Caco-2 (cell line): Measurements from ENCODE around the gene FSTL3. TPM values are rescaled to one million over a fixed set of nuclear protein-coding genes. Genes with fewer than 3 reads are reported as not detected.

Source experiments
- BruUV-seq: library from RNA; stranded (reverse); fragments of 400-500 nt; replicated peaks from 2 replicates; lab custom pipeline; 2021; lab: Mats Ljungman, UMichigan
- CTCF ChIA-PET: fragments of 300-600 bp; sonication (Branson Sonifier 250); formaldehyde crosslinking; loops from one replicate; lab custom pipeline; 2022; ENCODE audit warnings: antibody characterized with exemption; lab: Charles Lee
- POLR2A ChIA-PET: fragments of 300-600 bp; sonication (Branson Sonifier 250); formaldehyde crosslinking; loops from one replicate; lab custom pipeline; 2022; ENCODE audit warnings: antibody characterized with exemption; lab: Charles Lee
- DNase-seq, 2 experiments: peaks; one replicate each; pipeline versions ENCODE4 v3.0.0 to v3.0.0-alpha.2; 2020 to 2022
- H3K27me3 ChIP-seq: replicated peaks from 2 replicates; pipeline ENCODE4 v1.6.0; 2011; ENCODE audit warnings: low read length; ENCODE audit not compliant: control insufficient read depth, insufficient read depth
- H3K36me3 ChIP-seq: 2 replicates; pipeline ENCODE4 v1.5.1; 2011; ENCODE audit warnings: low read length; ENCODE audit not compliant: control insufficient read depth, insufficient read depth
- H3K4me1 ChIP-seq: fragments of 250-450 bp; sonication (Bioruptor Pico); 2 replicates; pipeline ENCODE4 v1.5.1; 2020; ENCODE audit warnings: mild to moderate bottlenecking
- H3K4me3 ChIP-seq: 2 replicates; pipeline ENCODE4 v1.5.1; 2011; ENCODE audit warnings: low read depth, mild to moderate bottlenecking, control low read depth, low read length
- H3K9me3 ChIP-seq: fragments of 250-450 bp; sonication (Bioruptor Pico); 2 replicates; pipeline ENCODE4 v1.5.1; 2020; ENCODE audit warnings: mild to moderate bottlenecking, moderate library complexity
- H3K27ac Mint-ChIP-seq: one replicate; pipeline ENCODE4 v1.8.0; 2022; ENCODE audit warnings: mixed read lengths; ENCODE audit not compliant: unreplicated experiment
- H3K27me3 Mint-ChIP-seq: one replicate; pipeline ENCODE4 v1.8.0; 2022; ENCODE audit warnings: mixed read lengths; ENCODE audit not compliant: insufficient read depth, unreplicated experiment
- H3K36me3 Mint-ChIP-seq: one replicate; pipeline ENCODE4 v1.8.0; 2022; ENCODE audit warnings: mild to moderate bottlenecking, mixed read lengths; ENCODE audit not compliant: insufficient read depth, unreplicated experiment
- H3K4me1 Mint-ChIP-seq: one replicate; pipeline ENCODE4 v1.8.0; 2022; ENCODE audit warnings: low read depth, mixed read lengths; ENCODE audit not compliant: unreplicated experiment
- H3K4me3 Mint-ChIP-seq: one replicate; pipeline ENCODE4 v1.8.0; 2022; ENCODE audit warnings: mild to moderate bottlenecking, moderate library complexity, mixed read lengths; ENCODE audit not compliant: unreplicated experiment
- H3K9me3 Mint-ChIP-seq: one replicate; pipeline ENCODE4 v1.8.0; 2022; ENCODE audit warnings: mixed read lengths; ENCODE audit not compliant: unreplicated experiment
- intact Hi-C: fragments of 100-400 bp; cut with micrococcal nuclease; formaldehyde crosslinking; loops from one replicate; pipeline ENCODE4 v1.10.0; 2022; ENCODE audit not compliant: unreplicated experiment
- total RNA-seq: library from RNA; stranded (reverse); gene quantifications from 2 replicates; pipeline ENCODE4 v1.2.3, GENCODE V29; 2022
- TF ChIP-seq, protein P1 (sequence below), 2 experiments: fragments of 200-600 bp in 1 of 2; IDR thresholded peaks; 1 replicate in 1 of 2; 2 replicates in 1 of 2; pipeline versions ENCODE4 v1.5.1 to v1.8.0; 2011 to 2022; ENCODE audit warnings: antibody characterized with exemption in 1 of 2, control low read depth in 1 of 2, inconsistent platforms in 1 of 2, low read depth in 1 of 2, low read length in 1 of 2, mild to moderate bottlenecking in 1 of 2, moderate library complexity in 1 of 2; ENCODE audit not compliant: insufficient read depth in 1 of 2, severe bottlenecking in 1 of 2, unreplicated experiment in 1 of 2

Gene FSTL3
- total RNA-seq, 1 experiment from 2014 or later: 26.3 TPM

DNA sequence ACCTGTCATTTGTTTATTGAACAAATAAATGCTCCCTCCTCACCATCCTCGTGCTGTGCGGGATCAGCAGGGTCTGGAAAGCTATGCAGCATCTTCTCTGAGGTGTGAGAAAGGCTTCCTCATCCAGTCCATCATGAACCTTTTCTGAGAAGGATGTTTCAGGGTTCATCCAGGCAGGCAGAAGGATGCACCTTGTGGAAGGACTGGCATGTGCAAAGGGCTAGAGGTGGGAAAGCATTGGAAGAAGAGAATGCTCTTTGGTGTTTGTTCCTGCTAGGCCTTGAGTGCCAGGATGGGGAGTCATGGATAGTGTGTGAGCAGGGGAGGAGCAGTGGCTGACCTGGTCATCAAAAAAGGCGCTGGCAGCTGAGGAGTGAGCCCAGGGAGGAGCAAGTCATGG, 39.2 kb downstream of the FSTL3 start:
- ChIA-PET POLR2A (no interaction called here), CTCF (no interaction called here)
- Histone ChIP-seq H3K4me1 (no peaks in the 10 kb centered on the region), H3K36me3 (no peaks in the 10 kb centered on the region), H3K27me3 (no peaks in the 10 kb centered on the region), H3K4me3 (no peak overlapping the region), H3K9me3 (no peaks in the 10 kb centered on the region; the same call in 1 of the 2 replicates)
- Mint-ChIP-seq H3K36me3 (peaks cover 21% of the 10 kb centered on the region), H3K27me3 (no peaks in the 10 kb centered on the region), H3K27ac (no peak overlapping the region), H3K4me3 (no peak overlapping the region), H3K9me3 (peaks cover 9% of the 10 kb centered on the region), H3K4me1 (no peaks in the 10 kb centered on the region)
- BruUV-seq: no TSS peak
- intact Hi-C loops: no loop called here
- TF ChIP-seq, protein P1, sequence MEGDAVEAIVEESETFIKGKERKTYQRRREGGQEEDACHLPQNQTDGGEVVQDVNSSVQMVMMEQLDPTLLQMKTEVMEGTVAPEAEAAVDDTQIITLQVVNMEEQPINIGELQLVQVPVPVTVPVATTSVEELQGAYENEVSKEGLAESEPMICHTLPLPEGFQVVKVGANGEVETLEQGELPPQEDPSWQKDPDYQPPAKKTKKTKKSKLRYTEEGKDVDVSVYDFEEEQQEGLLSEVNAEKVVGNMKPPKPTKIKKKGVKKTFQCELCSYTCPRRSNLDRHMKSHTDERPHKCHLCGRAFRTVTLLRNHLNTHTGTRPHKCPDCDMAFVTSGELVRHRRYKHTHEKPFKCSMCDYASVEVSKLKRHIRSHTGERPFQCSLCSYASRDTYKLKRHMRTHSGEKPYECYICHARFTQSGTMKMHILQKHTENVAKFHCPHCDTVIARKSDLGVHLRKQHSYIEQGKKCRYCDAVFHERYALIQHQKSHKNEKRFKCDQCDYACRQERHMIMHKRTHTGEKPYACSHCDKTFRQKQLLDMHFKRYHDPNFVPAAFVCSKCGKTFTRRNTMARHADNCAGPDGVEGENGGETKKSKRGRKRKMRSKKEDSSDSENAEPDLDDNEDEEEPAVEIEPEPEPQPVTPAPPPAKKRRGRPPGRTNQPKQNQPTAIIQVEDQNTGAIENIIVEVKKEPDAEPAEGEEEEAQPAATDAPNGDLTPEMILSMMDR (IDR thresholded peaks at IDR 0.05; ENCODE audit: insufficient read depth in 1 of 2, low read depth in 1 of 2, low read length in 1 of 2, severe bottlenecking in 1 of 2, unreplicated experiment in 1 of 2): no peak
- DNase-seq: no peak

DNA sequence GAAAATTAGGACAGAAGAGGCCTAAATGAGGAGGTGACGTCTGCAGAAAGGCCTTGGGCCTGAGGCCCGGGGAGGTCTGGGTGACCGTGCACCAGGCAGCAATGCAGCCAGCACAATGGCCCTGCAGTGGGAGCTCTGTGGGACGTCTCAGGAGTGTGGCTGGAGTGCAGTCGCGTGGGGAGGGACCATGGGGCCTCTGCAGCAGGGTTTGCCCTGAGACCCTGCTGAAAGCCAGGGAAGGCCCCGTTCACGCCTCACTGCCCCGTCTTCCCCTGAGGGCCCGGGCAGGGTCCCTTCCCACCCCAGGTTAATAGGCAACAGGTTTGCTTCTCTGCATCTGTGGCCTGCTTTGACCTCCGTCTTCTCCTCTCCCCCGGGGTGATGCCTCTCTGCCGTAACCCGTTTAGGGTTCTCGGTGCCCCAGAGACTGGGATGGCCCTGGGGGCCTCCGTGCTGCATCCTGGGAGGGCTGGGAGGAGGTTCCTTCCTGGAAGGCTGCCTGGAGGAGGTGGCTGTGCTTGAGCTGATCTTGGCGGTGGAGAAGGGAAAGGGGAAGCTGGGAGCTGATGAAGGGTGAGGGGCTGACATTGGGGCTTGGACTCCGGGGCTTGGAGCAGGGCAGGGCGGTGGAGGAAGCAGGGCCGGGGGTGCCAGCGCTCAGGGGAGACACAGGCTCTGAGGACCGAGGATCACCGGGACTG, 42.2 kb downstream of the FSTL3 start:
- H3K36me3 Mint-ChIP-seq: peaks cover 22% of the 10 kb centered on the region
- TF ChIP-seq, protein P1 (IDR thresholded peaks at IDR 0.05; ENCODE audit: insufficient read depth in 1 of 2, low read depth in 1 of 2, low read length in 1 of 2, severe bottlenecking in 1 of 2, unreplicated experiment in 1 of 2): no peak
- Histone ChIP-seq H3K27me3 (no peaks in the 10 kb centered on the region), H3K36me3 (no peaks in the 10 kb centered on the region), H3K4me3 (no peak overlapping the region), H3K9me3 (no peaks in the 10 kb centered on the region; the same call in 1 of the 2 replicates), H3K4me1 (no peaks in the 10 kb centered on the region)
- H3K9me3 Mint-ChIP-seq: peaks cover 9% of the 10 kb centered on the region
- no peaks in the 10 kb centered on the region for H3K27me3 Mint-ChIP-seq
- ChIA-PET POLR2A (no interaction called here), CTCF (no interaction called here)
- BruUV-seq: no TSS peak
- H3K27ac Mint-ChIP-seq: no peak overlapping the region
- intact Hi-C loops: no loop called here
- DNase-seq: no peak
- H3K4me3 Mint-ChIP-seq: no peak overlapping the region
- H3K4me1 Mint-ChIP-seq: no peaks in the 10 kb centered on the region

DNA sequence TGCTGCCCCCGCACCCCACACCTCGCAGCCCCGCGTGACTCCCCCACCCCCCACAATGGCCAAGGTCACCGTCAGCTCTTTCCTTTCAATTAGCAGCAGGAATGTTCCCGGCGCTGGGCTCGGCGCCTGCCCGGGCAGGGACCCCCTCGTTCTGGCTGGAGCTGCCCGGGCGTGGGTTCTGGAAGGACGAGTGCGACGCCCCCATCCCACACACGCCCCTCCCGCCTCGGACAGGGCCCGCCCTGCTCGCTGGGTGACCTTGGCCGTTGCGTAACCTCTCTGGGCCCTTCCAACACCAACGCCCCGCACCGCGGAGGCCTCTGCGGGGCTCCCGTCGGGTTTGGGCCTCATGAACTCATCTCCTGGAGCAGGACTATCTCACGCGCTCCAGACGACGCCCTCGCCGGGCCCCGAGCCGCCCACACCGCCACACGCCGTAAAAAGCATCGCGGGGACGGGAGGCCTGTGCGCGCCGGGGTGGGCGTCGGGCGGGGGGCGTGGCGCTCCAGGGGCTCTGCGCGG, 42.9 kb downstream of the FSTL3 start:
- ChIA-PET CTCF (no interaction called here), POLR2A (no interaction called here)
- no peaks in the 10 kb centered on the region for H3K4me1 Mint-ChIP-seq
- no peaks in the 10 kb centered on the region for H3K36me3 ChIP-seq
- intact Hi-C loops: no loop called here
- H3K27me3 Mint-ChIP-seq: no peaks in the 10 kb centered on the region
- no peaks in the 10 kb centered on the region for H3K4me1 ChIP-seq
- no peak overlapping the region for H3K27ac Mint-ChIP-seq
- no peak for DNase-seq
- H3K4me3 Mint-ChIP-seq: no peak overlapping the region
- H3K36me3 Mint-ChIP-seq: peaks cover 23% of the 10 kb centered on the region
- BruUV-seq: no TSS peak
- H3K9me3 ChIP-seq: no peaks in the 10 kb centered on the region; the same call in 1 of the 2 replicates
- peaks cover 9% of the 10 kb centered on the region for H3K9me3 Mint-ChIP-seq
- no peaks in the 10 kb centered on the region for H3K27me3 ChIP-seq
- TF ChIP-seq, protein P1 (IDR thresholded peaks at IDR 0.05; ENCODE audit: insufficient read depth in 1 of 2, low read depth in 1 of 2, low read length in 1 of 2, severe bottlenecking in 1 of 2, unreplicated experiment in 1 of 2): no peak
- no peak overlapping the region for H3K4me3 ChIP-seq
